Esophagus muscularis mucosa (tissue), 3 donors: ENCODE measurements around the gene CIZ1.

Experiments
- CTCF ChIP-seq, 3 experiments: fragments of 200-600 bp in 2 of 3; fragments of 450-650 bp in 1 of 3; sonication (generic) in 2 of 3; IDR thresholded peaks; one replicate each; pipeline ENCODE4 v1.5.1; 2017 to 2019; ENCODE audit warnings: antibody characterized with exemption in 3 of 3, mild to moderate bottlenecking in 2 of 3, moderate library complexity in 1 of 3
- POLR2A ChIP-seq: fragments of 450-650 bp; IDR thresholded peaks from one replicate; pipeline ENCODE4 v1.6.1; 2017; ENCODE audit warnings: antibody characterized with exemption, moderate library complexity, mild to moderate bottlenecking, low read depth
- POLR2AphosphoS5 ChIP-seq, 2 donors: sonication (generic); formaldehyde crosslinking; IDR thresholded peaks; one replicate each; pipeline ENCODE4 v1.6.1; 2017; ENCODE audit warnings: antibody characterized with exemption in 2 of 2

- no peak for TF ChIP-seq POLR2AphosphoS5 (IDR thresholded peaks at IDR 0.05)
- no peak for TF ChIP-seq CTCF (IDR thresholded peaks at IDR 0.05)
- TF ChIP-seq POLR2A = no peak
These were observed 3.2 kb downstream of the CIZ1 start for GRCh38 chr9:128188209-128188608.
